GM19023 (cell line): Measurements from ENCODE around the gene VAV1.
"Not testable (repeated sequence)": the region's sequence is repeated elsewhere in the genome, so short reads cannot be mapped to it uniquely, and the experiment has no call there.

ENCODE experiments used
- ATAC-seq: cut with Tn5 transposase; IDR thresholded peaks from one replicate; pipeline ENCODE4 v1.9.1; 2021; ENCODE audit warnings: mild to moderate bottlenecking, moderate library complexity; ENCODE audit not compliant: unreplicated experiment

Gene VAV1

DNA sequence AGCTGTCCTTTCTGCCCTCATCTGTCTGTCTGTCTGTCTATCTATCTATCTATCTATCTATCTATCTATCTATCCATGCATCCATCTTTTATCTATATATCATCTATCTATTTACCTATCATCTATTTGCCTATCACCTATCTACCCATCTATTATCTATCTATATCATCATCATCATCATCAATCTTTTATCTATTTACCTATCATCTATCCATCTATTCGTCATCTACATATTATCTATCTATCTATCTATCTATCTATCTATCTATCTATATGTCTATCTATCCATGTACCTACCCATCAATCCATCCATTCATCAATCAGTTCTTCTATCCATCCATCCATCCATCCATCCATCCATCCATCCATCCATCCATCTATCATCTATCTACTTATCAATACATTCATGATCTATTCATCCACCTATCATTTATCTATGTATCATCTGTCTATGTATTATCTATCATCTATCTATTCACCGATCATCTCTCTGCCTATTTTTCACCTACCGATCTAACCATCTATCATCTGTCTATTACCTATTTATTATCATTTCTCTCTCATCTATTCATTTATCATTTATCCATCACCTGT is 65.7 kb downstream of the VAV1 start:
- ATAC-seq = no peak

DNA sequence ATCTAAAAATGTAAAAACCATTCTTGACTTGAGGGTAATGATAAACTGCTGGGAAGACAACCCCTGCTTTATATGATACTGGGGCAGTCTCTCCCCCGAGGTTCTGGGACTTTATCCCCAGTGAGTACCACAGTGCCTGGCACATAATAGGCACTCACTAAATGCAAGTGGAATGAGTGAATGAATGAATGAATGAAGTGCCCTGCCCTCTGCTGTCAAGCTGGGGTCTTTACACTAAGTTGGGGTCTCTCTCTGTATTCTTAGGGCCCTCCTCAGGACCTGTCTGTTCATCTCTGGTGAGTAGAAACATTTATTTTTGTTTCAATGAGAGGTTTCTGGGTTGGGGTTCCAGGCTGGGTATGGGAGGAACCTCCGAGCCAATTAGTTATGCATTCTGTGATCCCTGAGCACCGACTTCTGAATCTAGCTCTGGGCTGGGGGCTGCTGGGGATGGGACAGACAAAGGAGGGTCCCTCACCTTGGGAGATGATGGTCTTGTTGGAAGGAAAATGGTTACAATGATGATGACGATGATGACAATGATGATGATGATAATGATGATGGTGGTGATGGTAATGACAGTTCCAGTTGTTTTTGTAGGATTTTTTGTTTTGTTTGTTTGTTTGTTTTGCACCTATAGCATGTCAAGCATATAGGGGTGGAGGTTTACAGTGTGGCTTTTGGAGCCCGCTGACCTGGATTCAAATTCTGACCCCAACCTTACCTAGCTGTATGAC is 70.5 kb downstream of the VAV1 start:
- no peak for ATAC-seq

DNA sequence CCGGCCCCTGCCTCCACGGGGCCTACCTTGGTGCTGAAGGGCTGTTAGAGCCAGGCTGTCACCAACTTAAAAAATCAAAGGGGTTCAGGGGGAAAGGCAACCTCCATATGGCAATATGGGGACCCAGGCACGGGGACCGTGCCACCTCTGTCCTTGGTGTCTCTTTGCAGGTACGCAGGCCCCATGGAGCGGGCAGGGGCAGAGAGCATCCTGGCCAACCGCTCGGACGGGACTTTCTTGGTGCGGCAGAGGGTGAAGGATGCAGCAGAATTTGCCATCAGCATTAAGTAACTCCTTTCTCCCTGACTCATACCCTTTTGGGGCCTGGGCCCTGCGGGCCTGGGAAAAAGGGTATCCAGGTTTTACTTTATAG is 75.3 kb downstream of the VAV1 start:
- ATAC-seq = no peak

DNA sequence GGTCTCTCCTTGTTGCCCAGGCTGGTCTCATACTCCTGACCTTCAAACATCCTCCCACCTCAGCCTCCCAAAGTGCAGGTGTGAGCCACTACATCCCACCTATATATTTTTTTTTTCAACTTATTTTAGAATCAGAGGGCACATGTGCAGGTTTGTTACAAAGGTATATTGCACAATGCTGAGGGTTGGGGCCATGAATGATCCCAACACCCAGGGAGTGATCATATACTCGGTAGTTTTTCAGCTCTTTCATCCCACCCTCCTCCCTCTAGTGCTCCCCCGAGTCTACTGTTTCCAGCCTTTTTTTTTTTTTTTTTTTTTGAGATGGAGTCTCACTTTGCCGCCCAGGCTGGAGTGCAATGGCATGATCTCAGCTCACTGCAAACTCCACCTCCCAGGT is 76.5 kb downstream of the VAV1 start:
- no peak for ATAC-seq

DNA sequence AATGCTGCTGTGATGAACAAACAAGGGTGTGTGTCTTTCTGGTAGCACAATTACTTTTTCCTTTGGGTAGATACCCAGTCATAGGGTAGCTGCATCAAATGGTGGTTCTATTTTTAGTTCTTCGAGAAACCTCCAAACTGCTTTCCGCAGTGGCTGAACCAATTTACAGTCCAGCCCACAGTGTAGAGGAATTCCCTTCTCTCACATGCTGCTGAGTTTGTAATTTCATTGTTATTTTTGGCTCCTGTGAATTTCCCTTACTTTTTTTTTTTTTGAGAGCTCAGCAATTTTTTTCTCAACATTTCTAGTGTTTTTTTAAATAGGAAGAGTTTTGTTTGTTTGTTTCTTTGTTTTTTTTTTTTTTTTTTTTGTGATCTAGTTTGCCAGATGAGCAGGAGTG is 77.4 kb downstream of the VAV1 start:
- no peak for ATAC-seq

DNA sequence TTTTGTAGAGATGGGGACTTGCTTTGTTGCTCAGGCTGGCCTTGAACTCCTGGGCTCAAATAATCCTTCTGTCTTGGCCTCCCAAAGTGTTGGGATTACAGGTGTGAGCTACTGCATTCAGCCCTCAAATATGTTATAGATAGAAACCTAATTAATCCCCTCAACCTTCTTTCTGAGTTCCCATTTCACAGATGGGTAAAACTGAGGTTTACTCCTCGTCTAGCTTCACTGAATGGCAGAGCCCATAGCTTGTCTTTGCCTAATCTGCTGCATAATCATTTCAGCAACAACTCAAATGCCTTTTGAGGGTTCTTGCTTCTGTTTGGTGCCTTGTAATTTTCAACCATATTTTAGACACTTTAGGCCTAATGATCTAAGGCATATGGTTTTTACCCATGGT is 78.9 kb downstream of the VAV1 start:
- no peak for ATAC-seq

DNA sequence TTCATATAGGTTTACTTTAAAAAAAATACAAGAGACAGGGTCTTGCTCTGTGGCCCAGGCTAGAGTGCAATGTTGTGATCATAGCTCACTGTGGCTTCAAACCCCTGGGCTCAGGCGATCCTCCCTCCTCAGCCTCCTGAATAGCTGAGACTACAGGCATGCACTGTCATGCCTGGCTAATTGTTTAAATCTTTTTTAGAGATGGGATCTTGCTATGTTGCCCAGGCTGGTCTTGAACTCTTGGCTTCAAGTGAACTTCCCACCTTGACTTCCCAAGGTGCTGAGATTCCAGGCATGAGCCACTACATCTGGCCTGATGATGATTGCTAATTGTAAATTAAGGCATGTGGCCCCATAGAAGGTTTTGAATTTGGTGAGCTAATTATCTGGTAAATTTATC is 79.5 kb downstream of the VAV1 start:
- no peak for ATAC-seq

DNA sequence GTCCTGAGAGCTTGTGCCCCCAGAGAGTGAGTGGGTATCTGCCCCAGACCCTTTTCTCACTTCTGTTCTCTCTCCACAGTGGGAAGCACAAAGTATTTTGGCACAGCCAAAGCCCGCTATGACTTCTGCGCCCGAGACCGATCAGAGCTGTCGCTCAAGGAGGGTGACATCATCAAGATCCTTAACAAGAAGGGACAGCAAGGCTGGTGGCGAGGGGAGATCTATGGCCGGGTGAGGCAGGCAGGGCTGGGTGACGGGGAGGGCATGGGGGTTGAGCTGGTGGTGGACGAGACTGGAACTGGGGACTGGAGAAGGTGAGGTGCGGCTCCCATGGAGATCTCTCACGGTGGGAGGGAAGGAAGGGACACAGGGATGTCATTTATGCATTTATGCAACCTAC is 81.4 kb downstream of the VAV1 start:
- no peak for ATAC-seq

DNA sequence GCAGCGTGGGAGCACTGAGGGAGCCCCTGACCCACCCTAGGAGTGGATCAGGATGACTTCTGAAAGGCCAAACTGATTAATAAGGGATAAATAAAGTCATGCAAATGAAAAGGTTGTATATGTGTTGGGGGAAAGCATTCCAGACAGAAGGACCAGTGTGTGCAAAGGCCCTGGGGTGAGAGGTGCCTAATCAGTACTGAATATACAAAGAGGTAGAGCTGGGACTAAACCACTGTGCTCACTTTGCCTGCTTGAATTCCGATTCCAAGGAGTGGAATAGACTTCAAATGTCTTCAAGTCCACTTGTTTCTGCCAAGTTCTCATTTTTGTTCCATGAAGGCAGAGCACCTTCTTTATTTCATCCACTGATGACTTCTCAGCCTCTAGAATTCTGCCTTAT is 82.2 kb downstream of the VAV1 start:
- ATAC-seq = no peak

DNA sequence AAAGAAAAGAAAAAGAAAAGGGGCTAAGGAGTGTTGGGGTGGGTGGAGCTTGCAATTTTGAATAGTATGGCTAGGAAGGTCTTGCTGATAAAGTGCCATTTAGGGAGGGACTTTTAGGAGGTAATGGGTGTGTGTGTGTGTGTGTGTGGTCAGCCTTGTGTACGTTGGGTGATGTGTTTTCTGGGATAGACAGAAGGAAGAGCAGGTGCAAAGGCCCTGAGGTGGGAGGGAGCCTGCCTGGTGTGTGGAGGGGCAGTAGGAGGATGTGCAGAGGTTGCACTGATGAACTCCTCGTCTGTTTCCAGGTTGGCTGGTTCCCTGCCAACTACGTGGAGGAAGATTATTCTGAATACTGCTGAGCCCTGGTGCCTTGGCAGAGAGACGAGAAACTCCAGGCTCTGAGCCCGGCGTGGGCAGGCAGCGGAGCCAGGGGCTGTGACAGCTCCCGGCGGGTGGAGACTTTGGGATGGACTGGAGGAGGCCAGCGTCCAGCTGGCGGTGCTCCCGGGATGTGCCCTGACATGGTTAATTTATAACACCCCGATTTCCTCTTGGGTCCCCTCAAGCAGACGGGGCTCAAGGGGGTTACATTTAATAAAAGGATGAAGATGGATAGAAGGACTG is 84.4 kb downstream of the VAV1 start:
- no peak for ATAC-seq

DNA sequence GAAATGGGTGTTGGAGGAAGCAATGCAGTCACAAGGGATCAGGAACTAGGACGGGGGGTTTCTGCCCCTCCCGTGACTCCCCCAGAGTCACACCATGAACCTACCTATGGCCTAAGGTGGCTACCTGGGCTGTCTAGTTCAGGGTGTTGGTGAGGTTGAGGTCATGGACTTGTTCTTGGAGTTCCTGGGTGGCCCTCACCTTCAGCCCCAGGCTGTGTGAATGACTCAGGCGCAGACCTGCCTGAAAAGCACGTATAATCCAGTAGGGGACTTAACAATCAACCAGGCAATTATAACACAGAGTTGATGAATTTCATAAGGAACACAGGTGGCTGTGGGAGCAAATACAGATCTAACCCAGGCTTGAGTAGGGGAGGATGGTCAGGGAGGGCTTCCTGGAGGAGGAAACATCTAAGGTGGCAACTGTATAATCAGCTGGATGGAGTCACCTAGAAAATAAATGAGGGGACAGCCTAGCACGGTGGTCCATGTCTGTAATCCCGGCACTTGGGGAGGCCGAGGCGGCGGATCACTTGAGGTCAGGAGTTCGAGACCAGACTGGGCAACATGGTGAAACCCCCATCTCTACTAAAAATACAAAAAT is 89.3 kb downstream of the VAV1 start:
- ATAC-seq = no peak

DNA sequence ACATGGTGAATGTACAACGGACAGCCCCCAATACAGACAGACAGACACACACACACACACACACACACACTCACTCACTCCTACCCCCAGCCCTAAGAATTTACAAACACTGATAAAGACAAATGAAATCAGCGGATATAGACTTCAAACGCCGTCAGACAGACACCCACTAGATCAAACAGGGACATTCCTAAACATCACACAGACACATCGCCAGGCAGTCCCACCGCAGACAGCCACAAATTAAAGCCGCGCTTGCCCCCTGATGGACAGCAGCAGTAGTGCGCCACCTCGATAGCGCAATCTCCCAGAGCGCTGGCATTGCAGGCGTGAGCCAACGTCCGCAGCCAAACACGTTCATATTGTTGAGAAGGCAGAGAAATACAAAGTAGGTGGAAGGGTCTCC is 90.2 kb downstream of the VAV1 start:
- peak; percentile 67 for ATAC-seq

DNA sequence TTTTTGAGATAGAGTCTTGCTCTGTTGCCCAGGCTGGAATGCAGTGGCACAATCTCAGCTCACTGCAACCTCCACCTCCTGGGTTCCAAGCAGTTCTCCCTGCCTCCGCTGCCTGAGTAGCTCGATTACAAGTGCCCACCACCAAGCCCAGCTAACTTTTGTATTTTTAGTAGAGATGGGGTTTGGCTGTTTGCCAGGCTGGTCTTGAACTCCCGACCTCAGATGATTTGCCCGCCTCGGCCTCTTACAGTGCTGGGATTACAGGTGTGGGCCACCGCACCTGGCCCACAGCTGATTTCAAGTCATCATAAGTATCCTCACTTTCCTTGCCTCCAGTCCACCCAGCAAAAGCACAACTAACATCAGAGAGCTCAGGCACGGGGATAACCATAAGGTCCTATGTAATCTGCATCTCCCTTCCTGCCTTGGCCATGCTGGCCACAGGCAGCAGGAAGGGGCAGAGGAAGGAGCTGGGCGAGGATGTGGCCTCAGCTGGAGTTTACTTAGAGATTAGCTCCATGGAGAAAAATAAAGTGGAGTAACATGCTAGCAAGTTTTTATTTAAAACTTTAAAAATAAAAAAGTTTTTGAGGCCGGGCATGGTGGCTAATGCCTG is 91.9 kb downstream of the VAV1 start:
- ATAC-seq = no peak

DNA sequence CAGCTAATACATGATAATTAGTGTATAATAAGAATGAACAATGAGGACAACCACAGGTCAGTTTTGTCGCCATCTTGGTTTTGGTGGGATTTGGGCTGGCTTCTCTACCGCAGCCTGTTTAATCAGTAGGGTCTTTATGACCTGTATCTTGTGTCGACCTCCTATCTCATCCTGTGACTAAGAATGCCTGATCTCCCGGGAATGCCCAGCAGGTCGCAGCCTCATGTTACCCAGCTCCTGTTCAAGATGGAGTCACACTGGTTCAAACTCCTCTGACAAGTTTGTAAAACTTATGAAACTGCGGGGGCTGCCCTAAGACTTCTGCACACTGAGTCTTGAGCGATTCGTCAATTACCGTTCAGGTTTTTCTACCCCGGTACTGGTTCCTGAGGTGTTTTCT is 93.3 kb downstream of the VAV1 start:
- no peak for ATAC-seq

DNA sequence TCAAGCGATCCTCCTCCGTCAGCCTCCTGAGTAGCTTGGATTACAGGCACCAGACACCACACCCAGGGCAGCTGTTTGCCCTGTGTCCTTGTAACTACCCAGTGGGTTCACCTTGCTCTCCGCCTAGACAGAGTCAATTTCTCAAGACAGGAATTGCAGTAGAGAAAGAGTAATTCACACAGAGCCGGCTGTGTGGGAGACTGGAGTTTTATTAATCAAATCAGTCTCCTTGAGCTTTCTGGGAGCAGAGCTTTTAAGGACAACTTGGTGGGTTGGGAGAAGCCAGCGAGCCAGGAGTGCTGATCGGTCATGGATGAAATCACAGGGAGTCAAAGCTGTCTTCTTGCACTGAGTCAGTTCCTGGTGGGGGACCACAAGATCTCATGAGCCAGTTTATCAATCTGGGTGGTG is 94.2 kb downstream of the VAV1 start:
- ATAC-seq = no peak

DNA sequence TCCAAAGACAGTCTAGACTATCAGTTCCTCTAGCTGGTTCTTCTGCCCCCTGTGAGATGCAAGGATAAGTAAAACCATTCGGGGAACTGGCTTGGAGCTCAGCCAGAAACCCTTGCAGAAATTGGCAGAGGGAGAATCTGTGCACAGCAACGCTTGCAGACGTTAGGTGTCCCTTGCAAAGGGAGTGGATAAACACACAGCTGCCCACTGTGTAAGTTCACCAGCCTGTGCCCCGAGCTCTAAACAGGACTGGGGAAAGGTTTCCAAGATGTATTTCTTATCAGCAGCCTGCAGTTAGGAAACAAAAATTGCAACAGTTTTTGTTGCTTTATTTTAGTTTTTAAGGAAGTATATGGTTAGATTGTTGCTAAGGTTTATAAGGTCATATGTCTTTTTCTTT is 95.8 kb downstream of the VAV1 start:
- ATAC-seq = no peak

DNA sequence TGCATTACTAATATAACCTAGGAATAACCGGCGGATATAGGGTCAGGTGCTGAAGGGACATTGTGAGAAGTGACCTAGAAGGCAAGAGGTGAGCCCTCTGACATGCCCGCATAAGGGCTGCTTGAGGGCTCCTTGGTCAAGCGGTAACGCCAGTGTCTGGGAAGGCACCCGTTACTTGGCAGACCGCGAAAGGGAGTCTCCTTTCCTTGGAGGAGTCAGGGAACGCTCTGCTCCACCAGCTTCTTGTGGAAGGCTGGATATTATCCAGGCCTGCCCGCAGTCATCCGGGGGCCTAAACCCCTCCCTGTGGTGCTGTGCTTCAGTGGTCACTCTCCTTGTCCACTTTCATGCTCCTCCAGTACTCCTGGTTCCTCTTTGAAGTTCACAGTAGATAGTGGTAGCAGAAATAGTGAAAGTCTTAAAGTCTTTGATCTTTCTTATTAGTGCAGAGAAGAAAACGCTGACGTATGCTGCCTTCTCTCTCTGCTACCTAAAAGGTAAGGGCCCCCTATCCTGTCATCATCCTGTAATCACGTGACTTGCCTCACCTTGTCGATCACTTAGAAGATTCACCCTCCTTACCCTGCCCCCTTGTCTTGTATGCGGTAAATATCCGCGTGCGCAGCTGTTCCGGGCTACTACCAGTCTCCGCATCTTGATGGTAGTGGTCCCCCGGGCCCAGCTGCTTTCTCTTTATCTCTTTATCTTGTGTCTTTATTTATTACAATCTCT is 96.8 kb downstream of the VAV1 start:
- not testable (repeated sequence) for ATAC-seq

DNA sequence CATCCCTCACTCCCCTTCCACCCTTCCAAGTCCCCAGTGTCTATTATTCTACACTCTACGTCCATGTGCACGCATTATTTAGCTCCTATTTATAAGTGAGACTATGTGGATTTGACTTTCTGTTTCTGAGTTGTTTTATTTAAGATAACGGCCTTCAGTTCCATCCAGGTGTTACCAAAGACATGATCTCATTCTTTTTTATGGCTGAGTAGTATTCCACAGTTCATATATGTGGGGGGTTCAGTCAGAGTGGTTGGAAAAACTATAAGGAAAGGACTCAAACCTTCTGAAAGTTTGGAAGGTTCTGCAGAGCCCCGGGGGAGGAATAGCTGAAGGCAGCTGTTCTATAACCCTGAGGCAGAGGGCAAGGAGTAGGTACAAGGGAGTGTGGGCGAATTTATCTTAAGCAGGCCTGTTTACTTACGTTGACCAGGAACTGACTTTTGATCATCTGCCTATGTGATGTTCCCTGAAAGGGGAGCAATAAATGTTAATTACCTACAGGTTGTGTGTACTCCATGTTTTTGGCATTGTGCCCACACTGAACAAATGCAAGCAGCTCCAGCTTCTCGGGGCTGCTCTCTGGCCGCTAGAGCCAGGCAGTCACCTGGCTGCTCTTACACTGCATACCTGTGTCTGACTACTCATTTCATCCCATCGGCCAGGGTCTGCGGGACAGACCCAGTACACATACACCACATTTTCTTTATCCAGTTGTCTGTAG is 101.4 kb downstream of the VAV1 start:
- no peak for ATAC-seq

DNA sequence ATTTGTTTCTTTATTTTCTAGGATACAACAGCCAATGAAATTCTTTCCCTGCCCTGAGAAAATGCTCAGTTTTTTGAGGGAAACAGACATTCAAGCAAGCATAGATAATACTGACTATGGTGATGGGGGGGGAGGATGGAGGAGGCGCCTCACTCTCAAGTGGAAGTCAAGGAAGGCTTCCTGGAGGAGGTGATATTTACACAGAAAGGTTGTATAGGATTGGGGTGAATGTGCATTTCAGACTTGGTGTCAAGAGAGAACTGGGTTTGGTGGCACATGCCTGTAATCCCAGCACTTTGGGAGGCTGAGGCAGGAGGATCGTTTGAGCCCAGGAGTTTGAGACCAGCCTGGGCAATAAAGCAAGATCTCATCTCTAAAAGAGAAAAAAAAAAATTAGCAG is 102.7 kb downstream of the VAV1 start:
- no peak for ATAC-seq

DNA sequence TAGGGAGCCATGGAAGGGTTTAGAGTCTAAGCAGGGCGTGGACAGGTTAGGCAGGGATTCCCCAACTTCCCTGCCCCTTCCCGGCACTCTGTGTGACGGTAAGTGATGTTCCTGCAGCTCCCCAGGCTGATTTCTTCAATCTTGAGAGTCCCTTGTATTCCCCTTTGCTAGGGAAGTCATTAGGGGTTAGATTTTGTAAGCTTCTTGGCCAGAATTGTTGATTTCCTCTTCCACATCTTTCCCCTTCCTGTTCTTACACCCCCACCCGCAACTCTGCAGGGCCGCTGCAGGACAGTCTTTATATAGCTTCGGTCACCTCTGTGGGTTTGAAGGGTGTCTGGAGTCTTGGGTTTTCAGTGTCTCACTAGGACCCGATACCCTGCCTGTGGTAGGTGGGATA is 104.2 kb downstream of the VAV1 start:
- no peak for ATAC-seq
